ENCODE data around the gene GPHN.

Gene GPHN

DNA sequence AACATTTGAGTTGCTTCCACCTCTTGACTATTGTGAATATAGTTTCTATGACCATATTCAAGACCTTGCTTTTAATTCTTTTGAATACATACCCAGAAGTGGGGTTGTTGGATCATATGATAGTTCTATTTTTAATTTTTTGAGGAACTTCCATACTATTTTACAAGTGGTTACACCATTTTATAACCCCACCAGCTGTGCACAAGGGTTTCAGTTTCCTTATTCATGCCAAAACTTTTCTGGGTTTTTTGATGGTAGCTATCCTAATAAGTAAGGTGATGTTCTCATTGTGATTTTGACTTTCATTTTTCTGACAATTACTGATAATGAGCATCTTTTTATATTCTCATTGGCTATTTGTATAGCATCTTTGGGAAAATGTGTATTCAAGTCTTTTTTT is 571.9 kb downstream of the GPHN start:
- no peak for DNase-seq

DNA sequence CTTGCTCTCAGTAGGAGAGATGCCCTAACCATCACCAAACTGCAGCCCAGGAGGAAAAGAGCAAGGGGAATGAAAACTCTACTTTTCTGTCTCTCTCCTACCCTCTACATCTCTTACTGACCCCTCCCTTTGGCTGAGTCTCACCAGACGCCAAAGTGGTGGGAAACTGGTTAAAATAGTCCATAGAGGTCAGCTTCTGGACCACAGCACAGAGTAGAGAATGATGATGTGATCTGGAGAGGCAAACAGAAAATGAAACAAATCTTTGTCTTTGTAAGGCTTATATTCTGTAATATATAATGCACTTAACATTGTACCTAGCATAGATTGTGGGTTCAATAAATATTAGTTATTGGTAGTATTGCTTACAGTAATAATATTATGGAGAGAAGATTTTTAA is 600.3 kb downstream of the GPHN start:
- no peak for DNase-seq

- DNase-seq: no peak
Measured at GRCh38 chr14:67111022-67111421, 603.1 kb downstream of the GPHN start.

DNA sequence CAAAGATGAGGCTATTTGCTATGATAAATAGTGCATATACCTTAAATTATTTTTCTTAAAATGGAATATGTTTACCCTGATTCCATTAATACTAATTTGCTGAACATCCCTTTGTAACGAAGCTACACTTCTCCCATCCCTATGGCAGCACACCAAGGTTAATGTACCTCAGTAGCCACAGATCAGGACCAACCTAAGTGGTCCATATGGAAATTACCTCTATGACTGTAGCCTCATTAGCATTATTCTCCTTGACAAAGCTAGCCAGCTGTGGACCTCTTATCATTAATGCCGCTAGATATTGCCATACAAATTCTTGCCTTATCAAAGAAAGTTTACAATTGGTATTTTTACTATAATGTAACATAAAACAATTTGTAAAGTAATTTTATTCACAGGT is 604.4 kb downstream of the GPHN start:
- no peak for DNase-seq

DNA sequence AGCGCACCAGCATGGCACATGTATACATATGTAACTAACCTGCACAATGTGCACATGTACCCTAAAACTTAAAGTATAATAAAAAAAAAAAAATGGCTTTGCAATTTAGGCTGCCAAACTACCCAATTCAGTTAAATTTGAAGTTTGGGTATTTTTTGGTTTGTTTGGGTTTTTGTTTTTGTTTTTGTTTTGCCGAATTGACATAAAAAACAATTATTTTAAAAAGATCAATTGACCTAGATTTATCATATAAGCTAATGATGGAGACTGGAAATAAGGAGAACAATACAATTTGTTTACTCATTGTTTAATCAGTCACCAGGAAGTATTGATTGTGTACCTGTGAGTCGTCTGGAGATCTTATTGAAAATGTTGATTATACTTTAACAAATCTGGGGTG is 619.2 kb downstream of the GPHN start:
- DNase-seq: no peak

DNA sequence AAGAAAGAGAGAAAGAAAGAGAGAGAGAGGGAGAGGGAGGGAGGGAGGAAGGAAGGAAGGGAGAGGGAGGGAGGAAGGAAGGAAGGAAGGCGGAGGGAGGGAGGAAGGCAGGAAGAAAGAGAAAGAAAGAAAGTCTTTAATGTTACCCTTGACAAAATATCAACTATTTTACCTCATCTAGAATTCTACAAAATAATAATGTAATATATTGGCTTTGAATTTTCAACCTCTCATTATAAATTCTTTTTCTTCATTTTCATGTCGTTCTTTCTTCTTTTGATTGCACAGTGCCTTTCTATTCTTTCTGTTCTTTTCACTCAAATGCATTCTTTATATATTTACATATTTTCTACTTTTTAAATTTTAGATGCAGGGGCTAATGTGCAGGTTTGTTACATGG is 621.8 kb downstream of the GPHN start:
- no peak for DNase-seq

- DNase-seq: no peak
Measured at GRCh38 chr14:67131691-67132090, 623.7 kb downstream of the GPHN start.

- DNase-seq: no peak
Measured at GRCh38 chr14:67133144-67133543, 625.2 kb downstream of the GPHN start.

DNA sequence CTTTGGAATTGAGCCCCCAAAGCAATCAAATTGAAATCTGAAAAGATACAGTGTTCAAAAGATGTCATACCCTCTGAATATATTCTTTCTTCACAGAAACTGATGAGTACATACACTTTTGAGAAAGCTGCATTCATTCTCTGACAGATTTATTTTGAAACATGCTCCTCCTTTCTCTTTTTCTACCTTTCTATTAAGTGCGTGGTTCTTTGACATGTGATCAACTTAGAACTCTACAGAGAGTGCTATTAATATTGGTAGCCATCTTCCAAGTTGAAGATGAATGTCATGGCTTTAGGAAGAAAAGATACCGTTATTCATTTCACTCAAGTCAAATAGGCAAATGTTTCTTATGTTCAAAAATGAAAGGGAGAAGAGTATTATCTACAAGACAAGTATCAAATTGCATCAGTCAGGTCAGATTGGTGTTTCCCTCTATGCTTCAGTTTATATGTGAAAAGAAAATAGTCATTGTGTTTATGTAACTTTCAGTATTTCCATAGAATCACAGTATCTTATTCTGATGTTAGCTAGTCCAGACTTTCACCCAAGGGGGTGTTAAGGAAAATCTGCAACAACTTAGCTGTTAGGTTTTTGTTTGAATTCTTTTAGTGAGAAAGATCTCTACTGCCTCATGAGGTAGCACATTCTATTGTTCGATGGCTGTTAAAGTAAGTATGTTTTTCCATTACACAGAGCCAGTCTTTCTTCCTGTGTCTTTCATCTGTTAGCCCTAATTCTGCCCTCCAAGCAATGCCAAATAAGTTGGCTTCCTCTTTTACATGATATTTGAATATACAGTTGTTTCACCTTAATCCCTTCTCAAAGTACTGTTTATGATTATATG is 625.9 kb downstream of the GPHN start:
- DNase-seq: no peak

GRCh38 chr14:67137744-67138371 is 629.9 kb downstream of the GPHN start:
- no peak for DNase-seq

DNA sequence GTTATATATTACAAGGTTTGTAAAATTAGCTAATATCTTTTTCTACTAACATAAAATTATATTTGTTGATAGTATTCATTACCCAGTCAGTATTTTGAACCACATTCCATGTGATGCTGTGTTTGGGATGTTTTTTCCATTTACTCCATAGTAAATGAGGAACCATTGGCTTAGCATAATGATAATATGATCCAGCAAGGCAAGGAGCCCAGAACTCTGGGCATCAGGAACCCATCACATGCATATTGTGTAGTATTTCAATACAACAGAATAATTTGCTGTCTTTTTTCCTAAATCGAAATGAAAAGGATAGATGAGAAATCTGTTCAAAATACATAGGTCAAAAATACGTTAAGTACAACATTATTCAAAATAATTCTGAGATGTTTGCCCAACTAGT is 632.6 kb downstream of the GPHN start:
- DNase-seq: no peak

- no peak for DNase-seq
Measured at GRCh38 chr14:67141146-67141900, 633.4 kb downstream of the GPHN start.

DNA sequence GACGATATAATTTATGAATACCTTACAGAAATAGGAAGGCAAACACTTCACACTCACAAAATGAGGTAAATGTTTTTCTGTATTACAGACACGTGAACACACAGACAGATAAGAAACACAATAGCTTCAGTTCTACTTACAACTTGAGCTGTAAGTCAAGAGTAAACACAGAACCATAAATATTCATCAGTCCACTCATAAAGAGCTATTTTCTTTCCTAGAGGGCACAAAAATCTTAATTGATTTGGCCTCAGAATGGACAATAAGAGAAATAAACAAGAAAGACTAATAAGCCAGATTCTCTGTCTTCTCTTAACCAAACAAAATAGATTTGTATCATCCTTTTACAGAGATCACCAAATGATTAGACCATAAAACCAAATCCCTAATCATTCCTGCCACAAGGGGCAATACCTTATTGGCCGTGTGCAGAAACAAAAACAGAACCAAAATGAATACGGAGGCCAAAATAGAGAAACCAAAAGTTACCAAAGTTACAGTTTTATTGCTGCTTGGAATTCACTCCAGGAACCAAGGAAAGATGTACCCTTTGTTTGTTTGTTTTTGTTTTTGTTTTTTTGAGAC is 643.2 kb downstream of the GPHN start:
- DNase-seq: no peak

DNA sequence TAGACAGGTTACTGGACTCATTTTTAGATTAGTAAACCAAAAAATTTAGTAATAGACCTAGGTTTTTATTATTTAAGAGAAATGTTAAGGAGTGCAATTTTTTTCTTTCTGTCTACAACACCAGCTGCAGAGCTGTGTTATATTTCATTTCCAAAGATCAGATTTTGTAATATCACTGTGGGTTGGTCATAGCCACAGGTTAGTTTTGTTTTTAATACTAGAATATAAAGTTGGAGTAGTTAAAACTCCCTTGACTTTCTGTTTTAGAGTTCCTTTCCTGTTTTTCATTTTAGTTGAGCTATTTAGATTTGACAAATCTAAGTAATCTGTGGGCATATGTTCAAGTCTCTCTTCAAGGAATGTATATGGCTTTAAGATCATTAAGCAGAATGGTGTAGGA is 650.6 kb downstream of the GPHN start:
- DNase-seq: no peak

DNA sequence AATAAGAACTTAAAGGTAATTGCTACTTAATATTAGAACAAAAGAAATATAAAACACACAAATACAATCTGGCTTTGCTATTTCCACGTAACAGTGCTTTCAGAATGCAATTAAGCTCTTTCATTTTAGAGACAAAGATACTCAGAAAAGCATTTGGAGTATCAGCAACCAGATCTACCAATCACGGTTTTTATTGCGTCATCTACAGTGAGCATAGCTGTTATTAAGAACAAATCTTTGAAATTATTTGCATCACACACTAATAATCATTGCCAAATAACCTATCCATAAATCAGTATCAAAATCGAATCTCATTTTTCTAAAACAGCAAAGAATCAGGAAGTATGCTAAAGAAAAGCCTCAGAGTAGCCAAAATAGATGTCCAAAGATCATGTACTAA is 654.4 kb downstream of the GPHN start:
- DNase-seq: no peak

- no peak for DNase-seq
Measured at GRCh38 chr14:67166450-67166853, 658.5 kb downstream of the GPHN start.

GRCh38 chr14:67167420-67168109 is 659.6 kb downstream of the GPHN start:
- no peak for DNase-seq

GRCh38 chr14:67168110-67168441 is 660.1 kb downstream of the GPHN start:
- no peak for DNase-seq

GRCh38 chr14:67170660-67171059 is 662.7 kb downstream of the GPHN start:
- no peak for DNase-seq

- DNase-seq: no peak
Measured at GRCh38 chr14:67172056-67172455, 664.1 kb downstream of the GPHN start.

DNA sequence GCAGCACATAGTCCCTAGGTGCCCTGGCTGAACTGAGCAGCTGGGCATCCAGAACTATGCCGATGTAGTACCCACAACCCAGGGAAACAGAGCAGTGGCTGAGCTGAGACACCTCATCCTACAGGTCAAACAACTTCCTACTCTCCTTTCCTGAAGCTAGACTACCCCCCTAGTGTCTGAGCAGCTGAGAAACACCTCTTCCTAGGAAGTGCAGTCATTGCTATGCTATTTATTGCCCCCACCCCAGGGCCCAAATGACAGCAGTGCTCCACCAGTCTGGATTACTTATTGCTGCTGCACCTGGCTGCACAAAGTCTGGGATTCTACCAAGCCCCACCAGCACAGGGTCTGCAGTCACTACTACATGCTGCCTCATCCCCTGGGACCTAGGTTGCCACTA is 664.6 kb downstream of the GPHN start:
- DNase-seq: no peak

DNA sequence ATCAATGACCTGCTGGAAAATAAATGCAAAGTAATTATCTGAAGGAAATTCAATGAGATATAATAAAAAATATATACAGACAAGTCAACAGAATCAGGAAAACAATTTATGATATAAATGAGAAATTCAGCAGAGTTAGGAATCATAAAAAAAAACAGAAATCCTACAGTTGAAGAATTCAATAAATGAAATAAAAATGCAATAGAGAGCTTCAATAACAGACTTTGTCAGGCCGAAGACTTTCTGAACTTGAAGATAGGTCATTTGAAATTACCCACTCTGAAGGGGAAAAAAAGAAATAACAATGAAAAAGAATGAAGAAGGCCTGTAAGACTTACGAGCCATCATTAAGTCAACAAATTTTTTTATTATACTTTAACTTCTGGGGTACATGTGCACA is 665.8 kb downstream of the GPHN start:
- no peak for DNase-seq

GRCh38 chr14:67186172-67186768 is 678.3 kb downstream of the GPHN start:
- DNase-seq: no peak
